ENCODE measurements around the gene AATF. TPM values are rescaled to one million over a fixed set of nuclear protein-coding genes. Genes with fewer than 3 reads are reported as not detected.

The AATF gene
- total RNA-seq, 1 experiment from 2014 or later = 61.0 TPM

DNA sequence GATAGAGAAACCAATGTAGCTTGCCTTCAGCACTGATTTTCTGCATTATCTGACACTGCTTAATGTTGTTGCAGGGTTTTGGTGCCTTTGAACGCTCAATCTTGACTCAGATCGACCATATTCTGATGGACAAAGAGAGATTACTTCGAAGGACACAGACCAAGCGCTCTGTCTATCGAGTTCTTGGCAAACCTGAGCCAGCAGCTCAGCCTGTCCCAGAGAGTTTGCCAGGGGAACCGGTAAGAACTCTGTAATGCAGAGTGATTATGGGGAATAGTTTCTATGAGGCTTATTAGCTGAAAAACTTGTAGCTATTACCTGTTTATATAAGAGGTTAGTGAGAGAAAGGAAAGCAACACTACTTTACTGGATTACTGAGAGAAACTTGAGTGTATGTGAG, 40.4 kb downstream of the AATF start:
- no peak for ATAC-seq
- CTCF ChIA-PET = interaction anchor here (1.6 kb wide), 1 partner anchor 251 kb away, joined by 3 read pairs; no protein-coding TSS in a partner anchor
- DNase-seq (ENCODE audit: low spot score) = no peak
- peak overlapping the region; percentile 8; the same call in 1 of the 2 replicates for H3K27ac Mint-ChIP-seq
- TF ChIP-seq, protein P1, sequence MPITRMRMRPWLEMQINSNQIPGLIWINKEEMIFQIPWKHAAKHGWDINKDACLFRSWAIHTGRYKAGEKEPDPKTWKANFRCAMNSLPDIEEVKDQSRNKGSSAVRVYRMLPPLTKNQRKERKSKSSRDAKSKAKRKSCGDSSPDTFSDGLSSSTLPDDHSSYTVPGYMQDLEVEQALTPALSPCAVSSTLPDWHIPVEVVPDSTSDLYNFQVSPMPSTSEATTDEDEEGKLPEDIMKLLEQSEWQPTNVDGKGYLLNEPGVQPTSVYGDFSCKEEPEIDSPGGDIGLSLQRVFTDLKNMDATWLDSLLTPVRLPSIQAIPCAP (CRISPR knock-in tag; IDR thresholded peaks at IDR 0.05) = no peak
- TF ChIP-seq ZNF532 (CRISPR knock-in tag; IDR thresholded peaks at IDR 0.05; ENCODE audit: borderline replicate concordance) = no peak
- TF ChIP-seq MXD4 (CRISPR knock-in tag; IDR thresholded peaks at IDR 0.05; ENCODE audit: borderline replicate concordance) = no peak
- TF ChIP-seq SP1 (CRISPR knock-in tag; conservative IDR thresholded peaks at IDR 0.05) = no peak
- no peak for TF ChIP-seq ERG (CRISPR knock-in tag; IDR thresholded peaks at IDR 0.05)
- no peak for TF ChIP-seq MYBL2 (CRISPR knock-in tag; IDR thresholded peaks at IDR 0.05)
- TF ChIP-seq JAZF1 (CRISPR knock-in tag; IDR thresholded peaks at IDR 0.05) = no peak
- TF ChIP-seq, protein P2, sequence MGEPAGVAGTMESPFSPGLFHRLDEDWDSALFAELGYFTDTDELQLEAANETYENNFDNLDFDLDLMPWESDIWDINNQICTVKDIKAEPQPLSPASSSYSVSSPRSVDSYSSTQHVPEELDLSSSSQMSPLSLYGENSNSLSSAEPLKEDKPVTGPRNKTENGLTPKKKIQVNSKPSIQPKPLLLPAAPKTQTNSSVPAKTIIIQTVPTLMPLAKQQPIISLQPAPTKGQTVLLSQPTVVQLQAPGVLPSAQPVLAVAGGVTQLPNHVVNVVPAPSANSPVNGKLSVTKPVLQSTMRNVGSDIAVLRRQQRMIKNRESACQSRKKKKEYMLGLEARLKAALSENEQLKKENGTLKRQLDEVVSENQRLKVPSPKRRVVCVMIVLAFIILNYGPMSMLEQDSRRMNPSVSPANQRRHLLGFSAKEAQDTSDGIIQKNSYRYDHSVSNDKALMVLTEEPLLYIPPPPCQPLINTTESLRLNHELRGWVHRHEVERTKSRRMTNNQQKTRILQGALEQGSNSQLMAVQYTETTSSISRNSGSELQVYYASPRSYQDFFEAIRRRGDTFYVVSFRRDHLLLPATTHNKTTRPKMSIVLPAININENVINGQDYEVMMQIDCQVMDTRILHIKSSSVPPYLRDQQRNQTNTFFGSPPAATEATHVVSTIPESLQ (CRISPR knock-in tag; IDR thresholded peaks at IDR 0.05) = no peak
- TF ChIP-seq, protein P3, sequence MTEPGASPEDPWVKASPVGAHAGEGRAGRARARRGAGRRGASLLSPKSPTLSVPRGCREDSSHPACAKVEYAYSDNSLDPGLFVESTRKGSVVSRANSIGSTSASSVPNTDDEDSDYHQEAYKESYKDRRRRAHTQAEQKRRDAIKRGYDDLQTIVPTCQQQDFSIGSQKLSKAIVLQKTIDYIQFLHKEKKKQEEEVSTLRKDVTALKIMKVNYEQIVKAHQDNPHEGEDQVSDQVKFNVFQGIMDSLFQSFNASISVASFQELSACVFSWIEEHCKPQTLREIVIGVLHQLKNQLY (CRISPR knock-in tag; IDR thresholded peaks at IDR 0.05) = no peak
- no peak overlapping the region for H3K4me3 Mint-ChIP-seq
- no peaks in the 10 kb centered on the region for H3K9me3 Mint-ChIP-seq
- no peaks in the 10 kb centered on the region for H3K27me3 Mint-ChIP-seq (ENCODE audit: low read depth)
- no peaks in the 10 kb centered on the region for H3K4me1 Mint-ChIP-seq
- POLR2A ChIA-PET = no interaction called here
- peaks cover 22% of the 10 kb centered on the region for H3K36me3 Mint-ChIP-seq

- ChIA-PET CTCF (interaction anchor here (1.4 kb wide), 1 partner anchor 182 kb away, joined by 3 read pairs; no protein-coding TSS in a partner anchor), POLR2A (no interaction called here)
- no peaks in the 10 kb centered on the region for H3K27me3 Mint-ChIP-seq (ENCODE audit: low read depth)
- H3K4me1 Mint-ChIP-seq = no peaks in the 10 kb centered on the region
- DNase-seq (ENCODE audit: low spot score) = no peak
- no peak for ATAC-seq
- H3K36me3 Mint-ChIP-seq = peaks cover 42% of the 10 kb centered on the region
- H3K4me3 Mint-ChIP-seq = no peak overlapping the region
- H3K27ac Mint-ChIP-seq = no peak overlapping the region
- peaks cover 9% of the 10 kb centered on the region for H3K9me3 Mint-ChIP-seq
- TF ChIP-seq, protein P1 (CRISPR knock-in tag; IDR thresholded peaks at IDR 0.05) = no peak
- no peak for TF ChIP-seq ERG (CRISPR knock-in tag; IDR thresholded peaks at IDR 0.05)
- TF ChIP-seq, protein P4, sequence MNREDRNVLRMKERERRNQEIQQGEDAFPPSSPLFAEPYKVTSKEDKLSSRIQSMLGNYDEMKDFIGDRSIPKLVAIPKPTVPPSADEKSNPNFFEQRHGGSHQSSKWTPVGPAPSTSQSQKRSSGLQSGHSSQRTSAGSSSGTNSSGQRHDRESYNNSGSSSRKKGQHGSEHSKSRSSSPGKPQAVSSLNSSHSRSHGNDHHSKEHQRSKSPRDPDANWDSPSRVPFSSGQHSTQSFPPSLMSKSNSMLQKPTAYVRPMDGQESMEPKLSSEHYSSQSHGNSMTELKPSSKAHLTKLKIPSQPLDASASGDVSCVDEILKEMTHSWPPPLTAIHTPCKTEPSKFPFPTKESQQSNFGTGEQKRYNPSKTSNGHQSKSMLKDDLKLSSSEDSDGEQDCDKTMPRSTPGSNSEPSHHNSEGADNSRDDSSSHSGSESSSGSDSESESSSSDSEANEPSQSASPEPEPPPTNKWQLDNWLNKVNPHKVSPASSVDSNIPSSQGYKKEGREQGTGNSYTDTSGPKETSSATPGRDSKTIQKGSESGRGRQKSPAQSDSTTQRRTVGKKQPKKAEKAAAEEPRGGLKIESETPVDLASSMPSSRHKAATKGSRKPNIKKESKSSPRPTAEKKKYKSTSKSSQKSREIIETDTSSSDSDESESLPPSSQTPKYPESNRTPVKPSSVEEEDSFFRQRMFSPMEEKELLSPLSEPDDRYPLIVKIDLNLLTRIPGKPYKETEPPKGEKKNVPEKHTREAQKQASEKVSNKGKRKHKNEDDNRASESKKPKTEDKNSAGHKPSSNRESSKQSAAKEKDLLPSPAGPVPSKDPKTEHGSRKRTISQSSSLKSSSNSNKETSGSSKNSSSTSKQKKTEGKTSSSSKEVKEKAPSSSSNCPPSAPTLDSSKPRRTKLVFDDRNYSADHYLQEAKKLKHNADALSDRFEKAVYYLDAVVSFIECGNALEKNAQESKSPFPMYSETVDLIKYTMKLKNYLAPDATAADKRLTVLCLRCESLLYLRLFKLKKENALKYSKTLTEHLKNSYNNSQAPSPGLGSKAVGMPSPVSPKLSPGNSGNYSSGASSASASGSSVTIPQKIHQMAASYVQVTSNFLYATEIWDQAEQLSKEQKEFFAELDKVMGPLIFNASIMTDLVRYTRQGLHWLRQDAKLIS (CRISPR knock-in tag; IDR thresholded peaks at IDR 0.05; ENCODE audit: borderline replicate concordance) = no peak
- no peak for TF ChIP-seq ZNF532 (CRISPR knock-in tag; IDR thresholded peaks at IDR 0.05; ENCODE audit: borderline replicate concordance)
- TF ChIP-seq TCF7 (CRISPR knock-in tag; IDR thresholded peaks at IDR 0.05; ENCODE audit: low read depth) = no peak
Observed at GRCh38 chr17:36992701-36993100, 43.9 kb downstream of the AATF start.

Data from WTC11 (cell line).